Testis (tissue), 2 donors: ENCODE measurements around the gene CRY1.

ENCODE experiments used
- CTCF ChIP-seq, 3 experiments: fragments of 450-650 bp in 2 of 3; fragments of 200-600 bp in 1 of 3; sonication (generic) in 1 of 3; IDR thresholded peaks; one replicate each; pipeline ENCODE4 v1.5.1; 2016 to 2019; ENCODE audit warnings: antibody characterized with exemption in 3 of 3, mild to moderate bottlenecking in 2 of 3, moderate library complexity in 1 of 3
- POLR2A ChIP-seq: fragments of 450-650 bp; IDR thresholded peaks from one replicate; pipeline ENCODE4 v1.6.1; 2017; ENCODE audit warnings: antibody characterized with exemption, mild to moderate bottlenecking, moderate library complexity

GRCh38 chr12:106975993-106976658 lies 117.2 kb downstream of the CRY1 start:
- TF ChIP-seq CTCF (IDR thresholded peaks at IDR 0.05): no peak
- TF ChIP-seq POLR2A: no peak
